HG03558 (cell line): ENCODE results near the gene MPI.

Source experiments
- ATAC-seq: cut with Tn5 transposase; IDR thresholded peaks from one replicate; pipeline ENCODE4 v1.9.1; 2021; ENCODE audit warnings: moderate number of reproducible peaks; ENCODE audit not compliant: unreplicated experiment; ENCODE audit errors: extremely low read depth

MPI gene, protein sequence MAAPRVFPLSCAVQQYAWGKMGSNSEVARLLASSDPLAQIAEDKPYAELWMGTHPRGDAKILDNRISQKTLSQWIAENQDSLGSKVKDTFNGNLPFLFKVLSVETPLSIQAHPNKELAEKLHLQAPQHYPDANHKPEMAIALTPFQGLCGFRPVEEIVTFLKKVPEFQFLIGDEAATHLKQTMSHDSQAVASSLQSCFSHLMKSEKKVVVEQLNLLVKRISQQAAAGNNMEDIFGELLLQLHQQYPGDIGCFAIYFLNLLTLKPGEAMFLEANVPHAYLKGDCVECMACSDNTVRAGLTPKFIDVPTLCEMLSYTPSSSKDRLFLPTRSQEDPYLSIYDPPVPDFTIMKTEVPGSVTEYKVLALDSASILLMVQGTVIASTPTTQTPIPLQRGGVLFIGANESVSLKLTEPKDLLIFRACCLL

DNA sequence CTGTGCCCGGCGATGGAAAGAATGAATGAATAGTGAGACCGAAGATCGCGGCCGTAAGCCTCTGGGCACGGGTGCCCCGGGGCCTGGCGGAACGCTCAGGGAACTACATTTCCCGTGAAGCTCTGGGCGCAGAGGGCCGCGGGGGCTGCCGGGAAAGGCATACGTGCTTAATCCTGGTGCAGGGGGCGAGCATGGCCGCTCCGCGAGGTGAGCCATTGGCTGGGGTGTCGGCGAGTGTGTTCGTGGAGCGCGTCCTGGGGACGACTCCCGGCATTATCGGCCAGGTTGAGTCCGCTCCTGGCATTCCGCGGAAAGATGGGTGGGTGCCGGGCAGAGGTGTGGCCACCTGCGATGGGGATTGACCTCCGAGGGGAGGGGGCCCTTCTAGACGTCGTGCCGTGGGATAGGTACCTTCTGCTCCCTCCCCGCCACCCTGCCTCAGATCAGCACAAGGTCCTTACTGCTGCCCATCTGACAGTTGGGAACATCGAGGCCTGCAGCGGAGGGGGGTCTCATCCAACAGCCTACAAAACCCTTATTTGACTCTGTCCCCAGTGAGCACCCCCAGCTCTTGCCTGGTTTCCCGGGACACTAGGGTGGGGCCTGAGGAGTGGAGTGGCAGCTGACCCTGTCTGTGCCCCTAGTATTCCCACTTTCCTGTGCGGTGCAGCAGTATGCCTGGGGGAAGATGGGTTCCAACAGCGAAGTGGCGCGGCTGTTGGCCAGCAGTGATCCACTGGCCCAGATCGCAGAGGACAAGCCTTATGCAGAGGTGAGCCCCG lies at the start of gene MPI:
Gene MPI, plus strand, starts transcription at position 160 of the 782 bp plus-strand sequence. Its CDS starts 32 bp downstream, at position 192.
- no peak for ATAC-seq

DNA sequence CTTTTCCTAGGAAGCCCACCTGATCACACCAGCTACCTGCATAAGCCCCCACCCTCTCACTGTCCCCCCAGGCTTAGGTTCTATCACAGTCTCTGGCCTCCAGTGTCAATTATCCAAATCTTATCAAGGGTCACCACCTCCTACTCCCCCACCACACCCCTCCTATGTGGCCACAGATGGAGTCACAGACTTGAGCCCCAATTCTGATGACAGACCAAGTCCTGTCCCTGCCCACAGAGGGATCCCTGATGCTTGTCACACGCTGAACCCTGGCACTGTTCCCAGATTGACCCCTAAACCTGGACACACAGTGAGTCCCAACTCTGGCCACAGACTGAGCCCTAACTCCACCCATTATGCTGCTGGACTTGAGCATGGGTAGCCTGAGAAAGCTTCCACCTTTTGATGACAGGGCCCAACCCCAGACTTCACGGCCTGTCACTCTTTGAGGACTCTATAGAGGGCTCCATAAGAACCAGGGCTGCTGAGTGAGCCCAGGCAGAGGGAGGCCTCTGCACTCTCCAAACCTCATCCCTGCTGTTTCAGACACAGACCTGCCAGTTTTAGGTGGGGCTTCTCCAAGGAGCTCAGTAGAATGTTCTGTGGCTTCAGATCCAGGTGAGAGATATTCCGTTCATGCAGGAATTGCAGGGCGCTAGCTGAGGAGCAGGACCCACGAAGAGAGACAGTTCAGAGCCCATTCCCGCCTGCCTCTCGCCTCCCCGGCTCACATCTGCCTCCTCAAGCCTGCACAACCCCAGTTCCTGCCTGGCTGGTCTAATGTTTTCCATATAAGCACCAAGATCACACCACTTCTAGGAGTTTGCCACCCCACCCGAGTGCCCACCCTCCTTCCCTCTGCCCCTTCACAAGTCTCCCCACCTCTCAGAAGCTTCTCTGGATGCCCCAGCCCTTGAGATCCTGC lies 48.7 kb upstream of the MPI start:
- ATAC-seq = no peak

DNA sequence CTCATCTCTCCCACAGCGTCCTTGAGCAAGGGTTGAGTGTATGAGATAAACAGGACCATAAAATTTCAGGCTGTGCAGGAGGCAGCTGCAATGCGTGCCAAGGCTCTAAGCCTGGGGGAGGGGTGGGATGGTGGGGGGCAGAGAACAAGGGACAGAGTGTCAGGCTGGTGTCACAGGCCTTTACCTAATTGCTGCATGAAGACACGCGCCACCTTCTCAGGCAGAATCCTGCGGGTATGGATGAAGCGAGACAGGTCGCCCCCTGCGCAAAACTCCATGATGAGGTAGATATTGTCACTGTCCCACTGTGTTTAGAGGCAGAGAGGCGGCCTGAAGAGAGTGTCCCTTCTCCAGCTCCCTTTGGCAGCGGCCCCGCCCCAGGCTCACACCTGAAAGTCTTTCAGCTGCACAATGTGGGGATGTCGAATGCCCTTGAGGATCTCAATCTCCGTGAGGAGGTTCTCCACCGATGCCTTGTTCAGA lies 47.9 kb upstream of the MPI start:
- no peak for ATAC-seq

DNA sequence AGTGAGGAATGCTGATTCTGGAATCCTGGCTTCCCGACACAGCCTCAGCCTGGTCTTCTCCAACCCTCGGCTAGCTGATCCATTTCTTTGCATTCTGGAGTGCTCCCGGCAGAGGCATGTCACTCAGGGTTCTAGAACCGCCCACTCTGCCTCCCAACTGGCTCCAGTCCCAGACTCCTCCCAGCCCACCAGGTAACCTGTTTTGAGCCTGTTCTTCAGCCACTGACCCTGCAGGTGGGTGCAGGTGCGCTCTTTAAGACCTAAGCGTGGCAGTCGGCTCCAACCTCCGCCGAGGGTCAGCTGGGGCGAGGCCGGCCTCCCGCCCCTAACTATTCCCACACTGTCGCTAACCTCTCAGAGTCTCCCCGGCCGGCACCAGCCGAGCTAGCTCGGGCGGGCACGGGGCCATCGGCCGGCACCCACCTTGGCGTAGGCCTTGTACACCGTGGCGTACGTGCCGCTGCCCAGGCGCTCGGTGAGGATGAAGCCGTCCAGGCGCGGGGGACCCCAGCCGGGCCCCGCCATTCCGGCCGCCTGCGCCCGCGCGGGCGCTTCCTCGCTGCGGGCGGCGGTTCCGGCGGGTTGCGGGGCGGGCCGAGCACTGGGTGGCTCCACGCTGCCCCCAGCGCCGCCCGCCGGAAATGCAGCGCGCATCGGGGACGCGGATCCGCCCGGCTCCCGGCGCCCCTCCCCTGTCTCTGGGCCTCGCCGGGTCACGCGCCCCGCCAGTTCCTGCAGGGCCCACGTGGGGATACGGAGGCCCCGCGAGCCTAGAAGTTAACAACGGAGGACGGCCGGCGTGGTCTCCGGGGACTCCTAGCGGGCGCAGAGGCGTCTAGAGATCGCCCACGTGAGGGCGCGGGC lies 47.0 kb upstream of the MPI start, which contains the start of gene ULK3:
Gene ULK3, minus strand, starts transcription at position 576 of the 864 bp plus-strand sequence. Its CDS starts 51 bp downstream, at position 525.
- peak; percentile 75 for ATAC-seq

DNA sequence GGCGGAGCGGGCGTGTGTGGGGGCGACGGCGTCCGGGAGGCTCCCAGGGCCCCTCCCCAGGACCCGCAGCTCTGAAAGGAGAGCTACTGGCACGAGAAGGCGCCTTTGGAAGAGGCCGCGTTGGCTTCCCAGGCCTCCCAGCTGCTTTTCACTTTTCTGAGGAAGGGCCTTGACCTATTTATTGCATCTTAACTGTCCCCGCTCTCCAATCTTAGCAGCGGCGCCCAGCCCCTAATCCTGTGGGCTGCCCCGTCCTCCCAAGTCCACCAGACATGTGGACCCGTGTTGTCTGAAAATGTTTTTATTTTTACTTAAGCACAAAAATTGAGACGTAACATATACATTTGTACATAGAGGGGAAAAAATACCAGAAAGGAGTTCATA lies 46.4 kb upstream of the MPI start:
- ATAC-seq = no peak

DNA sequence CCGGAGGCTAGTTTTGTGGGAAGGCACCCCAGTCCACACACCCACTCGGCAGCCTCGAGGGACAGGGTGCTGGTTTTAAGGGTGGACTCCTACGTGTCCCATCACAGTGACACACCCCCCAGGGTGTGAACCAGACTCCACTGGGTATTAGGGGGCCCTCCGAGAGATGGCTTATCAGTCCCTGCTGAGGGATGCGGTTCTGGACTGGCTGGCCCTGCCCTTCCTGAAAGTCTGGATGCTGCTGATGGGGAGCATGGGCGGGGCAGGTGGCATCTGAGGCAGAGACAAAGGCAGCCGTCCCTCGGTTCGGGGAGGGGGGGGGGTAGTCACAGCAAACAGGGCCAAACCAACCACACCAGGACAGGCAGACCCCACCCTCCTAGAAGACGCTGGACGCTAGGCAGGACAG lies 45.9 kb upstream of the MPI start:
- ATAC-seq = no peak

DNA sequence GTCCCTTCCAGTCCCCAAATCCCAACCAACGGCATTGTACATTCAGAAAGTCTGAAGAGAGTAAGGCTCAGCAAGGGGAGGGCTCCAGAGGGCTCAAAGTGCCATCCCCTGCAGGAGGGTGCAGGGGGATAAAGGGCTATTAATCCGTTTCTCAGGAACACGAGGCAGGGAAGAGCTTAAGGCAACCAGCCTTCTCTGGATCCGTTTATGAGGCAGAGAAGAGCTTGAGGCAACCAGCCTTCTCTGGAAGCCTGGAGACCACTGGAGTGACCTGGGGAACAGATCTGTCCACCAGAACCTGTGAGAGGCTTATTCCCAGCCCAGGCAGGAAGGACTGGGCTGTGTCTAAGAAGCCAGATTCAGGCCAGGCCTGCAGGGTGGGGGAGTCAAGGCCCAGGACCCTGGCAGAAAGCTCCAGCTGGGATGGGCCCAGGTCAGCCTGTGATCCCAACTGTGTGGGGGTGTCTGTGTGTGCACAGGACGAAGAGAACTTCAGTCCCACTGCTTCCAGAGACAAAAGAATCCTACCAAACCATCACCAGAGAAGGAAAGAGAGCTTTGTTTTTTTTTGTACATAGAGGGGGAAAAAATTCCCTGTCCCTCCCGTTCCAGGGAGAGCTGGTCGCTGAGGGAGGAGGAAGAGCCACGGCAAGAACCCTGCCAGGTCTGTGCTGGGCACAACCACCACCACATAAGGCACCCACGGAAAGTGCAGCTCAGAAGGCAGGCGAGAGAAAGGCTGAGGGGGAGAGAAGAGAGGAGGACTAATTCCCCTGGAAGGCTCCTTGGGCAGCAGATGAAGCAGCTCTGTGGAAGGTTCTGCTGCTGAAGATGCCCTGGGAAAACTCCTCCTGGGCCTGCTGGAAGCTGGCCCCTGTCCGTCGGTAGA lies 45.3 kb upstream of the MPI start:
- ATAC-seq = no peak

DNA sequence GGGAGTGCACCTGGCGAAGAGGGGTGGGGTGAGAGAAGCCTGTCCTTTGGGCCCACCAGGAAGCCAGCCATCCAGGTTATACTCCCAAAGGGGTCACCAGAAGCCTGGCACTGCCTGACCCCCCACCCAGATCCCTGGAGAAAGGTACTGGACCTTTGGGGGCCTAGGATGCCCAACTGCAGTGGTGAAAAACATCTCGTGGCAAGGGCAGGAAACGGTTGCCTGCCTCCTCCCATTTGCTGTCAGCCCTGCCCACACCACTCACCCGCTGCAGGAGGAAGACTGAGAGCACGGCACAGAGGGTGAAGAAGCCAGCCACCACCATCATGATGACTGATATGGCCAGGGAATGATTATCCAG lies 44.7 kb upstream of the MPI start:
- no peak for ATAC-seq

DNA sequence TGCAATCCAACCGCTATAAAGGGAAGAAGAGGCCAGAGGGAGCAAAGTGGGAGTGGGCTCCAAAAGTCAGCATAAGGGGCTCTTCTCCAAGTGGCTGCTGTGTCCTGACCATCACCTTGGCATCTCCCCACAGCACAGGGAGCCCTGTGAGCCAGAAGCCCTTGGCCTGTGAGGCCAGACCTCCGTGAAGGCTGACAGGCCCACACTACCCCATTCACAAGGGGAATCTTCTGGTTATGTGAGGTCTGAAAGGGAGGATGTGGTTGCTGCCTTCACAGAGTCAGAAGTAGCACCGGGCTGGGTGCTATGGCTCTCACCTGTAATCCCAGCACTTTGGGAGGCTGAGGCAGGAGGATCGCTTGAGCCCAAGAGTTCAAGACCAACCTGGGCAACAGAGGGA lies 44.3 kb upstream of the MPI start:
- no peak for ATAC-seq

DNA sequence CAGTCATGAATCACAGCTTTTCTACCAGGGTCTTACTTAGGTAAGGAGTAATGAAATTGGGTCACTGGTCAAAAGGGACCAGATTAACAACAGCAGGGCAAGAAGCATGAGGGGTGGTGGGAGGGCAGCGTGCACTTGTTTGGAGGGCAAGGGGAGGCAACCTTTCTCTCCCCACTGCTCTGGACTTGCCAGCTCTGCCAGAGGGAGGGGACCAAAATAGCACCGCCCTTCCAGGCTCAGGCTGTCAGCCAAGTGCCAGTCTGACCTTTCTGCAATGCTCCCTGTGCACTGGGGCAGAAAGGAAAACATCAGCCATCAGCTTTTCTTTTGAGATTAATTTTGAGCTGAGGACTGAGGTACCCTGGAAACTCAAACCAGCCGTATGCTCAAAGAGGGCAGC lies 42.4 kb upstream of the MPI start:
- ATAC-seq = no peak

DNA sequence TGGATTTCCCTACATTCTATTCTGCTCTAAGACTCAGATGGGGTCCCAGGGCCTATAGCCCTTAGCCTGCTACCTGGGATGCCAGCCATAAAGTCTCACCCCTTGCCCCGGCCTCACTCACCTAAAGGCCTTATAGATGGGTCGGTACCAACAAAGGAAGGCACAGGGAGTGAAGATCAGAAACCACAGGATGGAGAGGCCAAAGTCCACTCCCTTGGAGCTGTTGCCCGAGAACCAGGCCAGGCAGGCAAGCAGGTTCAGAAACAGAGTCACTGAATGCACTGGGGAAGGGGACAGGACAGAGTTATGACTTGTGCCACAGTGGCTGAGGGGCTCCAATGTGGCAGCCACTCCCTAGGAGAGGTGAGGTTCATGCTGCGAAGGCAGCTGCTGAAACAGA lies 39.4 kb upstream of the MPI start:
- ATAC-seq = no peak

DNA sequence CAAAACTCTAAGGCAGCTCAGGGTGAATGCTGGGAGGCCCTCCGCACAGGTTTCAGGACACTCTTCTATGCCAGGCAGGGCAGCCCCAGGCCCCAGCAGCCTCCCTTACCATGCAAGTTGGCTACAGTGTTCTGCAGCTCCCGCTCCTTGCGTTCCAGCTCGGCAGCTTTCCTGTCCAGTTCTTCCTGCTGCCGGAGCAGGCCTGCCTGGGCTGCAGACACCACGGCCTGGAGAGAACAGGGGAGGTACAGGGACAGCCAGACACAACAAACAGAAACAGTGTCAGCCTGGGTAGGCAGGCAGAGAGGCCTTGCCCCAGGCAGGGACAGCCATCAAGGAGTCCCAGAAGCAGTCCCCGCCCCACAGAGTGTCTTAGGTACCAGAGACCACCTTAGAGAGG lies 37.9 kb upstream of the MPI start:
- no peak for ATAC-seq

DNA sequence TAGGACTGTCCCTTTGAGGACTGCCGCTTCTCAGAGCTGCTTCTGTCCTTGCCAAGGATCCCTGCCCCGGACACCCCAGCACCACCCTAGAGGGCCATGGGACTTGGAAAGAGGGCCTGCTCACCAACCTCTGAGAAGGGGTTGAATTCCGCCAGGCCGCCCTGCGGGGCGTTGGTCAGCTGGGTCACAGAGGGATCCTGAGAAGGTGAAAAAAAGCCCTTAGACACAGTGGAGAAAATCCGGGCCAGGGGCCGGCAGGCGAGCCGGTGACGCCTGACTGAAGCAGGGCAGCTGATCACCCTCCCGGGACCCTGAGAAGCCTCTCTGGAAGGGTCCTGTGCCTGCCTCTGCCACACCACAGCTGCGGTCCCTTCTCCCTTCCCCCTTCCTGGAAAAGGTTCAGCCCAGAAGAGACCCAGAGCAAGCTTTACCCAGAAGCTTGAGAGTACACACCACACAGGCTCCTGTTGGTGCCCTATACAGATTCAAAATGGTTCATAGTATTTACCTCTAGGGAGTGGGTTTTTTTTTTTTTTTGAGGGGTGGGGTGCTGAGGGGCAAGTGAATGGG lies 35.3 kb upstream of the MPI start:
- no peak for ATAC-seq

DNA sequence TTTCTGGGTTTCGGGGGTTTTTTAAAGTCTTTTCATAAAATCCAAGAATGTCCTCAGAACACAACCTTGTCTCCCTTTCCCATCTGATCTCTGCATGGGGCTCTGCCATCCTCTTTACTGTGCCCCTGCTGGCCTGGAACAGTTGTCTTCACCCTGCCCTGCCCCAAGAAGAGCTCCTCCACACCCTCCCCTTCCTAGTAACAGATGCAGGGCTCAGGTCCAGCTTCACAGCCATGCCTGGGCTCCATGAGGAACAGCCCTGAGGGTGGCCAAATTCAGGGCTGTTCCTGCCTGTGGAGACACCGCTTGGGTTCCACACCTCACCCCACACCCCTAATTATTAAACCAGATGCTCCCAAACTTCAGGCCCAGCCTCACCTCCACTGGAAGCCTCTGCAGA lies 34.0 kb upstream of the MPI start:
- no peak for ATAC-seq

DNA sequence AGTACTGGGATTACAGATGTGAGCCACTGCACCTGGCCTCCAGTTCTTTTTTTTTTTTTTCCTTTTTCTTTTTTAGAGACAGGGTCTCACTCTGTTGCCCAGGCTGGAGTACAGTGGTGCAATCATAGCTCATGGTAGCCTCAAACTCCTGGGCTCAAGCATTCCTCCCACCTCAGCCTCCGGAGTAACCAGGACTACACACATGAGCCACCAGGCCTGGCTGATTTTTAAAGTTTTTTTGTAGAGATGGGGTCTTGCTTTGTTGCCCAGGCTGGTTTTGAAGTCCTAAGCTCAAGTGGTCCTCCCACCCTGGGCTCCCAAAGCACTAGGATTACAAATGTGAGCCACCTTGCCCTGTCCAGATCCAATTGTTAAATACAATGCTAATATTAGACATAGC lies 33.3 kb upstream of the MPI start:
- ATAC-seq = no peak

DNA sequence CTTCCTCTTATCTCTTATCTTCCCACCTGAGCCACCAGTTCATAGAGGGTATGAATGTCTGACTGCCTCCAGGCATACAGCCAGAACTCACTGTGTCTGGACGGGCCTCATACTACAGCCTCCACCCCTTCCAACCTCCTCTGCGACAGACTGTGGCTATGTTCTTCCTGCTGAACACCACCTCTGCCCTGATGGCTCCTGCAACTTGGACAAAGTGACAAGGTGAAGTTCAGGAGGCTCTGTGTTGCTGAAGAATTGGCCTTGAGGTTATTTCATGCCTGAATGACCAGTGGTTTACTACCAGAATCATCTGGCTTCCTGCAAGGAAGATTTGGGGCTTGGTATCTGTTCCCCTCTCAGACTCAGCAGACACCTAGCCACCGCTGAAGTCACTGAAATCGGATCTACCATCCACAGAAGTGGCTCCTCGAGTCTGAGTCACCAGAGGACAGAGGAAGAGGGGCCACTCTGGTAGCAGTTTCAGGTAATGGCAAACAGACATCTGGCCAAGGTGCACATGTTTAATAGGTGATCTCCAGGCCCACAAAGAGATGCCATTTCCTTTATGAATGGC lies 32.7 kb upstream of the MPI start:
- ATAC-seq = peak; percentile 61

DNA sequence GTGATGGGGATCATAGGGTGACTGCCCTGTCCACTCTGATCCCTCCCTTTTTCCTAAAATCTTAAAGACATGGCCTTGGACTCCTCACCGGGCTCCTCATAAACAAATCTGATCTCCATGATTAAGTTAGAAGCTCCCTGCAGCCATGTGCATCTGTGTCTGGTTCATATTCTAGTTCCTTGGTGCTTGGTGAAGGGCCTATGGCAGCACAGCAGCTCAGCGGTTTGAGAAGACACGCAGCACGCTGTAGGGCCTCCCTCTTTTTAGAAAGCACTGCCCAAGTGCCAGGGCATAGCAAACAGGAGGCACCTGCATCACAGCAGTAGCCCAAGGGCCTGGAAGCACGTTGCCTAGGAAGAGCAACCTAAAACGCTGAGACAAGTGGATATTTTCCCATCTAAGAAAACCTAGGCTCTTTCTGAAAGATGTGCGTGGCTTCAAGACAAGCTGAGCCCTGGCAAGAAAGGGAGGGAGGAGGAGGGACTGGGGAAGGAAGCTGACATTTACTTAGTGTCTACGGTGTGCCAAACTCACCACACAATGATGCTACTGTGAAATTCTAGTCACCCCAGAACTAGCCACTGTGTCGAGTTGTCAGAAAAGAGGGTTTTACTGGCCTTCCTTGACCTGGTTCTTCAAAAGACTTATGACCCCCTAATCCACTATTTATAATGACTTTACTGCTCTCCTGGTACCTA lies 32.0 kb upstream of the MPI start:
- no peak for ATAC-seq
